ENCODE data around the gene KCNC3. TPM values are rescaled to one million over a fixed set of nuclear protein-coding genes. Genes with fewer than 3 reads are reported as not detected.

The KCNC3 gene
- total and polyA plus RNA-seq, 2 of the 13 experiments (the other 11 are each of a cell fraction or from before 2014, with no cell fraction given): 0.29 to 1.7 TPM

DNA sequence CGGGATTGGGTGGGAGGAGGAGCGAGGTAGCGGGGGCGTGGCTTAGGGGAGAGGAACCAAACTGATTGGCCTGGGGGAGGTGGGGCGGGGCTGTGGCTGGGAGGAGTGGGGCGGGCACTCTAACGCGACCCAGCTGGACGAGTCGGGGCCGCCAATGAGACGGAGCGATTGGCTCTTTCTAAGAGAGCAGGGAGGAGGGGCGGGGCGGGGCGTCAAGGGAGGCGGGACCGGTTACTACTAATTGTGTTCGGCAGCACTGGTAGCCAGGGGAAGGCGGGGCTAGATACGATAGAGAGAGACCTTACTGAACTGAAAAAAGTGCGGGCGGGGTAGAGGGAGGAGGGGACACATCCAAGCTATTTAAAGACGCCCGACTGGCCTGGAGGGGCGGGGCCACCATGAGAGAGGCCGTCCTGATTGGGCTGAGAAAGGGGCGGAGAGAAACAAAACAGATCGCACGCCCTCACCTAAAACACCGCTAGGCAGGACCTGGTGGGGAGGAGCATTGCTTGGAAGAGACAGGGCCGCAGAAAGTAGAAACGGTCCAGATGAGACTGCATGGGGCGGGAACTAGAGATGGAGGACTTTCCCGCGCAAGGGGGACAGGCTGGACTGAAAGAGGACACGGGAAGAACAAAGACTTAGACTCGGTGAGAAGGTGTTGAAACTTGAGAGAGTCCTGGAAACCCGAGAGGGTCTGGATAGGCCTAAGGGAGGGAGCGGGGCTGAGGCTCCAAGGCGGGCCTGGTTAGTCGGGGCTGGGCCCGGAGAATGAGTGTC is at the start of gene KCNC3 (continued):
- no peak for TF ChIP-seq HNF1A (IDR thresholded peaks at IDR 0.05; ENCODE audit: low read depth)
- TF ChIP-seq HNF1A (CRISPR knock-in tag; IDR thresholded peaks at IDR 0.05; ENCODE audit: borderline replicate concordance): no peak
- TF ChIP-seq, protein P1, sequence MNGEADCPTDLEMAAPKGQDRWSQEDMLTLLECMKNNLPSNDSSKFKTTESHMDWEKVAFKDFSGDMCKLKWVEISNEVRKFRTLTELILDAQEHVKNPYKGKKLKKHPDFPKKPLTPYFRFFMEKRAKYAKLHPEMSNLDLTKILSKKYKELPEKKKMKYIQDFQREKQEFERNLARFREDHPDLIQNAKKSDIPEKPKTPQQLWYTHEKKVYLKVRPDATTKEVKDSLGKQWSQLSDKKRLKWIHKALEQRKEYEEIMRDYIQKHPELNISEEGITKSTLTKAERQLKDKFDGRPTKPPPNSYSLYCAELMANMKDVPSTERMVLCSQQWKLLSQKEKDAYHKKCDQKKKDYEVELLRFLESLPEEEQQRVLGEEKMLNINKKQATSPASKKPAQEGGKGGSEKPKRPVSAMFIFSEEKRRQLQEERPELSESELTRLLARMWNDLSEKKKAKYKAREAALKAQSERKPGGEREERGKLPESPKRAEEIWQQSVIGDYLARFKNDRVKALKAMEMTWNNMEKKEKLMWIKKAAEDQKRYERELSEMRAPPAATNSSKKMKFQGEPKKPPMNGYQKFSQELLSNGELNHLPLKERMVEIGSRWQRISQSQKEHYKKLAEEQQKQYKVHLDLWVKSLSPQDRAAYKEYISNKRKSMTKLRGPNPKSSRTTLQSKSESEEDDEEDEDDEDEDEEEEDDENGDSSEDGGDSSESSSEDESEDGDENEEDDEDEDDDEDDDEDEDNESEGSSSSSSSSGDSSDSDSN (CRISPR knock-in tag; IDR thresholded peaks at IDR 0.05): peak; percentile 47
- TF ChIP-seq, protein P2, sequence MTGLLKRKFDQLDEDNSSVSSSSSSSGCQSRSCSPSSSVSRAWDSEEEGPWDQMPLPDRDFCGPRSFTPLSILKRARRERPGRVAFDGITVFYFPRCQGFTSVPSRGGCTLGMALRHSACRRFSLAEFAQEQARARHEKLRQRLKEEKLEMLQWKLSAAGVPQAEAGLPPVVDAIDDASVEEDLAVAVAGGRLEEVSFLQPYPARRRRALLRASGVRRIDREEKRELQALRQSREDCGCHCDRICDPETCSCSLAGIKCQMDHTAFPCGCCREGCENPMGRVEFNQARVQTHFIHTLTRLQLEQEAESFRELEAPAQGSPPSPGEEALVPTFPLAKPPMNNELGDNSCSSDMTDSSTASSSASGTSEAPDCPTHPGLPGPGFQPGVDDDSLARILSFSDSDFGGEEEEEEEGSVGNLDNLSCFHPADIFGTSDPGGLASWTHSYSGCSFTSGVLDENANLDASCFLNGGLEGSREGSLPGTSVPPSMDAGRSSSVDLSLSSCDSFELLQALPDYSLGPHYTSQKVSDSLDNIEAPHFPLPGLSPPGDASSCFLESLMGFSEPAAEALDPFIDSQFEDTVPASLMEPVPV (CRISPR knock-in tag; IDR thresholded peaks at IDR 0.05): no peak
- no peak for TF ChIP-seq JUND (CRISPR knock-in tag; IDR thresholded peaks at IDR 0.05)
- no peak for TF ChIP-seq ZNF260 (CRISPR knock-in tag; IDR thresholded peaks at IDR 0.05; ENCODE audit: borderline replicate concordance, low read depth)
- TF ChIP-seq POLR2G (IDR thresholded peaks at IDR 0.05; ENCODE audit: low read depth, low read length): peak; percentile 47; the same call in 1 of the 2 replicates
- no peak for TF ChIP-seq ZNF564 (CRISPR knock-in tag; IDR thresholded peaks at IDR 0.05)
- no peak for TF ChIP-seq MYPOP (CRISPR knock-in tag; IDR thresholded peaks at IDR 0.05)
- no peak for TF ChIP-seq ZNF142 (CRISPR knock-in tag; IDR thresholded peaks at IDR 0.05)
- TF ChIP-seq, protein P3, sequence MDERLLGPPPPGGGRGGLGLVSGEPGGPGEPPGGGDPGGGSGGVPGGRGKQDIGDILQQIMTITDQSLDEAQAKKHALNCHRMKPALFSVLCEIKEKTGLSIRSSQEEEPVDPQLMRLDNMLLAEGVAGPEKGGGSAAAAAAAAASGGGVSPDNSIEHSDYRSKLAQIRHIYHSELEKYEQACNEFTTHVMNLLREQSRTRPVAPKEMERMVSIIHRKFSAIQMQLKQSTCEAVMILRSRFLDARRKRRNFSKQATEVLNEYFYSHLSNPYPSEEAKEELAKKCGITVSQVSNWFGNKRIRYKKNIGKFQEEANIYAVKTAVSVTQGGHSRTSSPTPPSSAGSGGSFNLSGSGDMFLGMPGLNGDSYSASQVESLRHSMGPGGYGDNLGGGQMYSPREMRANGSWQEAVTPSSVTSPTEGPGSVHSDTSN (CRISPR knock-in tag; IDR thresholded peaks at IDR 0.05): no peak

Data from HepG2 (cell line).